ENCODE measurements around the gene ABO. TPM values are rescaled to one million over a fixed set of nuclear protein-coding genes. Genes with fewer than 3 reads are reported as not detected.

The ABO gene
- total and polyA plus RNA-seq, 2 donors (not counting 3 experiments of a cell fraction or from before 2014, with no cell fraction given), result not detected

DNA sequence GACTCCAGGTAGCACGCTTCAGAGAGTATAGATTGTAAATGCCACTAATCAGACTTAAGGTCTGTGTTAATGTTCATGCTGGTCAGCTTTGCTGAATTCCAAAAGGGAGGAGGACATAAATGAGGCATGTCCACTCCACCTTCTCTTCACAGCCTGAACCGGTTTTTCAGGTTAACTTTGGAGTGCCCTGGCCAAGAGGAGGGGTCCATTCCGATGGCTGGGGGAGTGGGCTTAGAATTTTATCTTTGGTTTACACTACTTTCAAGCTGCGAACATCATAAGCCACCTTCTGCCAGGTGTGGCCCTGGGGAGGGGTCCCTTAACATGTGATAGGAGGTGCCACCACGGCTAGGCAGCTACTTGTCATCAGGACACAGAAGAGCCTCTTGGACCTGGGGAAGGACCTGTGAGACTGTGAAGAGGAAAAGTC lies 24.2 kb downstream of the ABO start:
- CTCF ChIA-PET, result no interaction called here
- Histone ChIP-seq H3K4me1 (ENCODE audit: control insufficient read depth, extremely low read depth, insufficient read depth, low read length) (no peaks in the 10 kb centered on the region), H3K27ac (ENCODE audit: insufficient read depth, low read depth, low read length) (no peak overlapping the region), H2AFZ (ENCODE audit: low read depth, low read length) (no peak overlapping the region), H3K9me1 (replicated peaks; ENCODE audit: control insufficient read depth, extremely low read depth, insufficient read depth, low read length) (no peaks in the 10 kb centered on the region), H3K4me2 (ENCODE audit: insufficient read depth, low read length) (no peak overlapping the region), H3K9ac (replicated peaks; ENCODE audit: extremely low read depth, insufficient read depth, low read length) (no peak overlapping the region), H4K20me1 (replicated peaks; ENCODE audit: control insufficient read depth, extremely low read depth, insufficient read depth, low read length) (no peaks in the 10 kb centered on the region), H3K27me3 (ENCODE audit: control insufficient read depth in 2 of 2, insufficient read depth in 2 of 2, low read length in 2 of 2) (peaks cover 0 to under 1% of the 10 kb centered on the region in 2 experiments), H3K36me3 (ENCODE audit: control insufficient read depth in 2 of 2, extremely low read depth in 1 of 2, insufficient read depth in 2 of 2, low read length in 2 of 2) (no peaks in the 10 kb centered on the region), H3K79me2 (ENCODE audit: control insufficient read depth, insufficient read depth, low read length) (no peaks in the 10 kb centered on the region), H3K9me3 (replicated peaks; ENCODE audit: control insufficient read depth, insufficient read depth, low read length) (no peaks in the 10 kb centered on the region), H3K4me3 (replicated peaks in 1 of 3; ENCODE audit: insufficient read depth in 1 of 3, low read depth in 1 of 3, low read length in 3 of 3) (no peak overlapping the region)
- TF ChIP-seq MYC (IDR thresholded peaks at IDR 0.05; ENCODE audit: low read depth, low read length) (no peak), EZH2 (IDR thresholded peaks at IDR 0.05; ENCODE audit: borderline replicate concordance, low read depth, low read length, severe bottlenecking) (no peak), JUN (IDR thresholded peaks at IDR 0.05; ENCODE audit: borderline replicate concordance, insufficient read depth, insufficient read length, low read depth) (no peak)
- no TSS peak for BruUV-seq (replicated peaks)
- dilution Hi-C loops (cut with MboI; ENCODE audit: extremely low pct_ligation_motif_present, low sequenced_read_pairs) (no loop called here), intact Hi-C loops (cut with micrococcal nuclease) (no loop called here)
- POLR2A ChIA-PET, result no interaction called here
- no peak for FAIRE-seq
- DNase-seq (ENCODE audit: low read depth, low spot score), result no peak

GRCh38 chr9:133249337-133249736 lies 25.7 kb downstream of the ABO start:
- Histone ChIP-seq H3K9me1 (replicated peaks; ENCODE audit: control insufficient read depth, extremely low read depth, insufficient read depth, low read length) (no peaks in the 10 kb centered on the region), H3K79me2 (ENCODE audit: control insufficient read depth, insufficient read depth, low read length) (no peaks in the 10 kb centered on the region), H3K27ac (ENCODE audit: insufficient read depth, low read depth, low read length) (no peak overlapping the region), H3K9me3 (replicated peaks; ENCODE audit: control insufficient read depth, insufficient read depth, low read length) (no peaks in the 10 kb centered on the region), H3K4me1 (ENCODE audit: control insufficient read depth, extremely low read depth, insufficient read depth, low read length) (no peaks in the 10 kb centered on the region), H3K9ac (replicated peaks; ENCODE audit: extremely low read depth, insufficient read depth, low read length) (no peak overlapping the region), H2AFZ (ENCODE audit: low read depth, low read length) (no peak overlapping the region), H3K36me3 (ENCODE audit: control insufficient read depth in 2 of 2, extremely low read depth in 1 of 2, insufficient read depth in 2 of 2, low read length in 2 of 2) (no peaks in the 10 kb centered on the region), H3K4me3 (replicated peaks in 1 of 3; ENCODE audit: insufficient read depth in 1 of 3, low read depth in 1 of 3, low read length in 3 of 3) (no peak overlapping the region), H3K4me2 (ENCODE audit: insufficient read depth, low read length) (no peak overlapping the region), H4K20me1 (replicated peaks; ENCODE audit: control insufficient read depth, extremely low read depth, insufficient read depth, low read length) (no peaks in the 10 kb centered on the region), H3K27me3 (ENCODE audit: control insufficient read depth in 2 of 2, insufficient read depth in 2 of 2, low read length in 2 of 2) (peaks cover 0 to 2% of the 10 kb centered on the region in 2 experiments)
- POLR2A ChIA-PET, result interaction anchor here (0.6 kb wide), 1 partner anchor 402 kb away, joined by 3 read pairs; no protein-coding TSS in a partner anchor
- CTCF ChIA-PET, result interaction anchor here (1.0 kb wide), 1 partner anchor 10 kb away, joined by 5 read pairs; no protein-coding TSS in a partner anchor
- FAIRE-seq (no peak), DNase-seq (ENCODE audit: low read depth, low spot score) (no peak)
- intact Hi-C loops (cut with micrococcal nuclease) (no loop called here), dilution Hi-C loops (cut with MboI; ENCODE audit: extremely low pct_ligation_motif_present, low sequenced_read_pairs) (no loop called here)
- BruUV-seq (replicated peaks), result no TSS peak
- TF ChIP-seq, protein P1, sequence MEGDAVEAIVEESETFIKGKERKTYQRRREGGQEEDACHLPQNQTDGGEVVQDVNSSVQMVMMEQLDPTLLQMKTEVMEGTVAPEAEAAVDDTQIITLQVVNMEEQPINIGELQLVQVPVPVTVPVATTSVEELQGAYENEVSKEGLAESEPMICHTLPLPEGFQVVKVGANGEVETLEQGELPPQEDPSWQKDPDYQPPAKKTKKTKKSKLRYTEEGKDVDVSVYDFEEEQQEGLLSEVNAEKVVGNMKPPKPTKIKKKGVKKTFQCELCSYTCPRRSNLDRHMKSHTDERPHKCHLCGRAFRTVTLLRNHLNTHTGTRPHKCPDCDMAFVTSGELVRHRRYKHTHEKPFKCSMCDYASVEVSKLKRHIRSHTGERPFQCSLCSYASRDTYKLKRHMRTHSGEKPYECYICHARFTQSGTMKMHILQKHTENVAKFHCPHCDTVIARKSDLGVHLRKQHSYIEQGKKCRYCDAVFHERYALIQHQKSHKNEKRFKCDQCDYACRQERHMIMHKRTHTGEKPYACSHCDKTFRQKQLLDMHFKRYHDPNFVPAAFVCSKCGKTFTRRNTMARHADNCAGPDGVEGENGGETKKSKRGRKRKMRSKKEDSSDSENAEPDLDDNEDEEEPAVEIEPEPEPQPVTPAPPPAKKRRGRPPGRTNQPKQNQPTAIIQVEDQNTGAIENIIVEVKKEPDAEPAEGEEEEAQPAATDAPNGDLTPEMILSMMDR (IDR thresholded peaks at IDR 0.05; ENCODE audit: extremely low read depth in 1 of 2, insufficient read depth in 1 of 2, low read depth in 1 of 2, low read length in 2 of 2), result no peak
- TF ChIP-seq POLR2AphosphoS5 (IDR thresholded peaks at IDR 0.05; ENCODE audit: insufficient read depth, low read depth, low read length), result no peak
- TF ChIP-seq GATA2 (IDR thresholded peaks at IDR 0.05; ENCODE audit: insufficient read depth, insufficient read length, low read depth, low read length), result no peak
- TF ChIP-seq MAX (IDR thresholded peaks at IDR 0.05; ENCODE audit: insufficient read depth, insufficient read length), result no peak
- TF ChIP-seq POLR2A (IDR thresholded peaks at IDR 0.05; ENCODE audit: low read depth, low read length), result no peak
- no peak for TF ChIP-seq JUN (IDR thresholded peaks at IDR 0.05; ENCODE audit: borderline replicate concordance, insufficient read depth, insufficient read length, low read depth)

Data from endothelial cell of umbilical vein (primary cell).